NB4 (cell line): Measurements from ENCODE around the gene MBNL3.
"Not testable (repeated sequence)": the region's sequence is repeated elsewhere in the genome, so short reads cannot be mapped to it uniquely, and the experiment has no call there.

Source experiments
- DNase-seq: peaks from one replicate; pipeline ENCODE4 v3.0.0; 2010; ENCODE audit warnings: low read depth
- H3K4me3 ChIP-seq: one replicate; pipeline ENCODE4 v1.5.1; 2011; ENCODE audit warnings: mild to moderate bottlenecking, low read depth, low read length, moderate library complexity
- CTCF ChIP-seq: IDR thresholded peaks from one replicate; pipeline ENCODE4 v1.5.1; 2012; ENCODE audit warnings: low read depth, low read length
- MAX ChIP-seq: IDR thresholded peaks from 2 replicates; pipeline ENCODE4 v1.6.1; 2011; ENCODE audit warnings: low read depth, low read length
- MYC ChIP-seq: IDR thresholded peaks from 2 replicates; pipeline ENCODE4 v1.6.1; 2011; ENCODE audit warnings: low read depth, low read length
- POLR2A ChIP-seq: IDR thresholded peaks from 2 replicates; pipeline ENCODE4 v1.6.1; 2011; ENCODE audit warnings: mild to moderate bottlenecking; ENCODE audit not compliant: insufficient read length; ENCODE audit errors: extremely low read depth

MBNL3 gene

GRCh38 chrX:132330156-132330729 is 158.6 kb downstream of the MBNL3 start:
- DNase-seq = no peak
- TF ChIP-seq MAX (no peak), POLR2A (no peak), MYC (no peak), CTCF (no peak)
- no peak overlapping the region for H3K4me3 ChIP-seq

GRCh38 chrX:132326960-132327359 is 161.9 kb downstream of the MBNL3 start:
- DNase-seq, H3K4me3 ChIP-seq: not testable (repeated sequence)
